ENCODE results near the gene CTNNA2.

CTNNA2 gene

DNA sequence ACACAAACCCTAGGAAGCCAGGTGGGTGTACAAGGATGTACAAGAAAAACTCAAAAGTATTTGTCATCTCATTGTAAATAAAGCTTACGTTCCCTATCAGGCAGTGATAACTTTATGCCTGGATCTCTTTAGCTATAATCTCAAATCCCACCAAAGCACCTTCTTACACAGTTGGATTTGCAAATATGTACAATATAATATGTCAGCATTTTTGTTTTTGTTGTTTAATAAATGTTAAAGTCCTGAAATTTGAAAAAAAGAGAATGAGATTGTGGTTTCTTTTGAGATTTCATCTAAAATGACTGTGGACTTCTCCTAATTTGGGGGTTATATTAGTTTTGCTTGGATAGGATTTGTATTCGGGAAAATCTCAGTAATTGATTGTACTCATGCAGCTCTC is 709.8 kb downstream of the CTNNA2 start:
- H3K4me1 ChIP-seq = no peaks in the 10 kb centered on the region
- no peaks in the 10 kb centered on the region for H3K9me3 ChIP-seq (ENCODE audit: control insufficient read depth, low read length)
- no peaks in the 10 kb centered on the region for H3K27me3 ChIP-seq (ENCODE audit: control insufficient read depth, insufficient read depth, low read length)
- no peak overlapping the region for H2AFZ ChIP-seq
- H3K27ac ChIP-seq = no peak overlapping the region
- TF ChIP-seq, protein P1, sequence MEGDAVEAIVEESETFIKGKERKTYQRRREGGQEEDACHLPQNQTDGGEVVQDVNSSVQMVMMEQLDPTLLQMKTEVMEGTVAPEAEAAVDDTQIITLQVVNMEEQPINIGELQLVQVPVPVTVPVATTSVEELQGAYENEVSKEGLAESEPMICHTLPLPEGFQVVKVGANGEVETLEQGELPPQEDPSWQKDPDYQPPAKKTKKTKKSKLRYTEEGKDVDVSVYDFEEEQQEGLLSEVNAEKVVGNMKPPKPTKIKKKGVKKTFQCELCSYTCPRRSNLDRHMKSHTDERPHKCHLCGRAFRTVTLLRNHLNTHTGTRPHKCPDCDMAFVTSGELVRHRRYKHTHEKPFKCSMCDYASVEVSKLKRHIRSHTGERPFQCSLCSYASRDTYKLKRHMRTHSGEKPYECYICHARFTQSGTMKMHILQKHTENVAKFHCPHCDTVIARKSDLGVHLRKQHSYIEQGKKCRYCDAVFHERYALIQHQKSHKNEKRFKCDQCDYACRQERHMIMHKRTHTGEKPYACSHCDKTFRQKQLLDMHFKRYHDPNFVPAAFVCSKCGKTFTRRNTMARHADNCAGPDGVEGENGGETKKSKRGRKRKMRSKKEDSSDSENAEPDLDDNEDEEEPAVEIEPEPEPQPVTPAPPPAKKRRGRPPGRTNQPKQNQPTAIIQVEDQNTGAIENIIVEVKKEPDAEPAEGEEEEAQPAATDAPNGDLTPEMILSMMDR (IDR thresholded peaks at IDR 0.05) = no peak
- H3K4me2 ChIP-seq (ENCODE audit: low read length) = no peak overlapping the region
- H3K79me2 ChIP-seq = no peaks in the 10 kb centered on the region
- no peak overlapping the region for H3K4me3 ChIP-seq (ENCODE audit: low read depth, low read length)
- no peak overlapping the region for H3K9ac ChIP-seq
- no peaks in the 10 kb centered on the region for H3K36me3 ChIP-seq (ENCODE audit: control insufficient read depth, insufficient read depth, low read length)

DNA sequence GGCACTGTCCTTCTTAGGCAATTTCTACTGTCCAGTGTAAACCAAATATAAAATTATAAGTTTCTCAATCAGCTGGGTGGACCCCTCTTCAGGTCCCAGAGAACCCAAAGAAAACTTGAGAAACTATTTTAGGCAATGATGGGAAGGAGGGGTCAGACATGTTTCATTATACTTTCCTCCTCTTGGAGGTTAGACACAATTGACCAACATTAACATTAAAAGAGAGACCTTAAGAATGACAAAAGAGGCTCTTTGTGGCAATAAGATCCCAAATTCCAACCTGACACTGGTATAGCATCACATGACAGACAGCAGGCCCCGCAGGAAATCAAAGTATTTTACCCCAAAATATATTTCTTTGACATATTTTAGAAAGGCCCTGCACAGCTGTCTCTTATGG is 718.6 kb downstream of the CTNNA2 start:
- Histone ChIP-seq H3K27me3 (ENCODE audit: control insufficient read depth, insufficient read depth, low read length) (no peaks in the 10 kb centered on the region), H3K36me3 (ENCODE audit: control insufficient read depth, insufficient read depth, low read length) (no peaks in the 10 kb centered on the region), H3K9me3 (ENCODE audit: control insufficient read depth, low read length) (no peaks in the 10 kb centered on the region), H2AFZ (no peak overlapping the region), H3K79me2 (no peaks in the 10 kb centered on the region), H3K4me1 (no peaks in the 10 kb centered on the region), H3K4me2 (ENCODE audit: low read length) (no peak overlapping the region), H3K27ac (no peak overlapping the region), H3K4me3 (ENCODE audit: low read depth, low read length) (no peak overlapping the region), H3K9ac (no peak overlapping the region)
- TF ChIP-seq, protein P1 (IDR thresholded peaks at IDR 0.05) = no peak

DNA sequence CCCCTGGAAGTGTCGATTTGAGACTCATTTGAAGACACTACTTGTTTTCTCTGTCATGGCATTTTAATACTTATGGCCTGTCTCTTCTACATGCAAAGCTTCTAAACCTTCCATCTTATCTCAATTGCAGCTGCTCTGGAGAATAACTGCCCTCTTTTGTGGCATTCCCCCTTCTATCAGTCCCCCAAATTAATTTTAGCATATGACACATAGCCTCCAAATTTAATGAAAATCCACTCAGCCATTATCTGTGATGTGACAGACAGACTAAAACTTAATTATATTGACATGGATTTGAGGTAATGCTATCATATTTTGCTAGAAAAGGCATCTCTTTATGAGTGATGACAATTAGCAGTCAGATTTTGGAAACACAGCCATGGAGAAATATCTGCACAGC is 720.5 kb downstream of the CTNNA2 start:
- Histone ChIP-seq H3K79me2 (no peaks in the 10 kb centered on the region), H3K27me3 (ENCODE audit: control insufficient read depth, insufficient read depth, low read length) (no peaks in the 10 kb centered on the region), H3K9me3 (ENCODE audit: control insufficient read depth, low read length) (no peaks in the 10 kb centered on the region), H3K4me1 (no peaks in the 10 kb centered on the region), H3K4me3 (ENCODE audit: low read depth, low read length) (no peak overlapping the region), H3K9ac (no peak overlapping the region), H3K36me3 (ENCODE audit: control insufficient read depth, insufficient read depth, low read length) (no peaks in the 10 kb centered on the region), H3K27ac (no peak overlapping the region), H3K4me2 (ENCODE audit: low read length) (no peak overlapping the region), H2AFZ (no peak overlapping the region)
- TF ChIP-seq, protein P1 (IDR thresholded peaks at IDR 0.05) = no peak

DNA sequence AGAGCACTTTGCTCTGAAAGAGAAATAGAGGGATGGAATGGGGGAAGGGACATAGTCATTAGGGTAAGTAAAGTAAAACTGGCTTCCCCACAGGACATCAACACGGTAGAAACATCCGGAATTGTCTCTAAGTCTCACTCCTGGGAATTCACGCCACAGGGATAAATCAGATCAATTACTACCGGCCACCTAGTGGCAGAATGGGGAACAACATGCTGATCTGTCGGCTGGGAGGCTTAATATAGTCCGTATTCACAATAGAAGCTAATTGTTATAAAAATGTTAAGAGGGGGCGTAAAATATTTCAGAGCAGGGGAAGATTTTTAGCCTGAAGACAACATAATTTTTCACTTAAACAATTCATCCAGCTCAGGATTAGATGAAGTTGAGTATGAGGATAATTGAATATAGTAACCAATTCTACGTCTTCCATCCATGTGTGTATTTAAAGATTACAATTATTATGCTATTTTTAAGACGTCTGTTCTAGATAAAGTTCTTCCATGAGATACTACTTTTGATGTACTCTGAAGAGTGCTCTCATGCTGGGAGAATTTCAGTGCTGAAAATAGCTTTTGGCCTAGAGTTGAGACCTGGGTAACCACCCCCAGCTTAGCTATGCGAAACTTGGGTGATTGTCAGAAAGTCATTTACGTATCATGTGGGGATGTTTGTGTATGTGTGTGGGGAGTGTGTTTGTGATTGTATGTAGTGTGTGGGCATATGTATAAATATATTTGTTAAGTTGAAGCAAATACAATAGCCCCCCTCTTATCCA is 726.0 kb downstream of the CTNNA2 start:
- no peak overlapping the region for H3K4me3 ChIP-seq (ENCODE audit: low read depth, low read length)
- no peak overlapping the region for H3K27ac ChIP-seq
- no peak overlapping the region for H2AFZ ChIP-seq
- no peaks in the 10 kb centered on the region for H3K9me3 ChIP-seq (ENCODE audit: control insufficient read depth, low read length)
- H3K79me2 ChIP-seq = no peaks in the 10 kb centered on the region
- no peak overlapping the region for H3K9ac ChIP-seq
- no peaks in the 10 kb centered on the region for H3K27me3 ChIP-seq (ENCODE audit: control insufficient read depth, insufficient read depth, low read length)
- H3K36me3 ChIP-seq (ENCODE audit: control insufficient read depth, insufficient read depth, low read length) = no peaks in the 10 kb centered on the region
- H3K4me2 ChIP-seq (ENCODE audit: low read length) = no peak overlapping the region
- TF ChIP-seq, protein P1 (IDR thresholded peaks at IDR 0.05) = peak; percentile 55
- H3K4me1 ChIP-seq = no peaks in the 10 kb centered on the region

DNA sequence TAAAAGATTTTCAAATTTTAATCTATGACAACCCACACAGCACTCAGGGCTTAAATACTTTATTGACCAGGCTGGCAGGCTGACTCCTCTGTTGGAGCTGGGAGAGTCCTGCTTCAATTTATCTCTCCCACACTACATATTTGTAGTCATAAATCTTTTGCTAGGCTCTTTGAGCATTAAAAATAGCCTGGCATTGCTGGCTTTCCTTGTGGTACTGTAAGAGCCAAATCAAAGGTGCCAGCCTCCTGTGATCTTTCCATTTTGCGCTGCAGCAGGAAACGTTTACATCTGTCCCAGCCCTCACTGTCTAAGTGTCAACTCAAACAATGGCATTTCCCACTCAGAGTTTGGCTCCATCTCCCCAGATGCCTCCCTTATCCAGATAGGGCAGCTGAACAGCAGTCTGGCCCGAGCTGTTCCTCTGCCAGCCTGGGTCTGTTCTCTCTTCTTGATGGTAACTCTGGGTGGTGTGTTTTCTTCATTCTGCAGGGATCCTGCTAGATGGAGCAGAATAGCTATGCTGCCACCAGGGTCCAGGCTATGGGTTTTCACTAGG is 729.6 kb downstream of the CTNNA2 start:
- no peak overlapping the region for H3K4me2 ChIP-seq (ENCODE audit: low read length)
- no peak overlapping the region for H3K27ac ChIP-seq
- no peak overlapping the region for H3K9ac ChIP-seq
- no peaks in the 10 kb centered on the region for H3K9me3 ChIP-seq (ENCODE audit: control insufficient read depth, low read length)
- peaks cover 3% of the 10 kb centered on the region for H3K4me1 ChIP-seq
- TF ChIP-seq, protein P1 (IDR thresholded peaks at IDR 0.05) = no peak
- no peaks in the 10 kb centered on the region for H3K27me3 ChIP-seq (ENCODE audit: control insufficient read depth, insufficient read depth, low read length)
- H3K36me3 ChIP-seq (ENCODE audit: control insufficient read depth, insufficient read depth, low read length) = no peaks in the 10 kb centered on the region
- no peaks in the 10 kb centered on the region for H3K79me2 ChIP-seq
- H3K4me3 ChIP-seq (ENCODE audit: low read depth, low read length) = no peak overlapping the region
- H2AFZ ChIP-seq = no peak overlapping the region

All from parathyroid adenoma (tissue), 2 donors.